NCI-H2107 treated with DMSO at 0.1 percent for 48 hours (cell line): ENCODE results near the gene NDUFB11.

Source experiments
- DNase-seq: peaks from one replicate; lab custom pipeline; 2025; ENCODE audit not compliant: unreplicated experiment; lab: John Stamatoyannopoulos, UW

Gene NDUFB11

GRCh38 chrX:47144626-47145394, at the start of gene NDUFB11, which contains the start of gene RBM10:
TSS of gene NDUFB11 (minus strand) at chrX:47144702. CDS start at chrX:47144679, 23 bp downstream.
TSS of gene RBM10 (plus strand) at chrX:47145221. CDS start at chrX:47147482, 2,261 bp downstream.
- peak; percentile 91 for DNase-seq

- DNase-seq, result peak; percentile 96
Observed at GRCh38 chrX:47193475-47194193, 49.1 kb upstream of the NDUFB11 start, which contains the start of gene UBA1. TSS of gene UBA1 (plus strand) at chrX:47193829. CDS start at chrX:47198803, 4,974 bp downstream.

- no peak for DNase-seq
Observed at GRCh38 chrX:47191806-47192401, 47.4 kb upstream of the NDUFB11 start.

GRCh38 chrX:47191331-47191730, 46.8 kb upstream of the NDUFB11 start:
- DNase-seq, result peak; percentile 44

- peak; percentile 88 for DNase-seq
Observed at GRCh38 chrX:47190445-47191269, 46.2 kb upstream of the NDUFB11 start.

- DNase-seq, result no peak
Observed at GRCh38 chrX:47189906-47190305, 45.4 kb upstream of the NDUFB11 start.

- no peak for DNase-seq
Observed at GRCh38 chrX:47187106-47187677, 42.7 kb upstream of the NDUFB11 start.

GRCh38 chrX:47186096-47186740, 41.7 kb upstream of the NDUFB11 start:
- DNase-seq, result no peak

GRCh38 chrX:47185241-47185640, 40.7 kb upstream of the NDUFB11 start:
- DNase-seq, result no peak

GRCh38 chrX:47184486-47184885, 40.0 kb upstream of the NDUFB11 start:
- DNase-seq, result no peak

- no peak for DNase-seq
Observed at GRCh38 chrX:47182106-47182700, 37.7 kb upstream of the NDUFB11 start.

- DNase-seq, result no peak
Observed at GRCh38 chrX:47181301-47181700, 36.8 kb upstream of the NDUFB11 start.

GRCh38 chrX:47180346-47180745, 35.8 kb upstream of the NDUFB11 start:
- DNase-seq, result no peak

GRCh38 chrX:47179928-47180255, 35.4 kb upstream of the NDUFB11 start:
- no peak for DNase-seq

GRCh38 chrX:47179221-47179927, 34.9 kb upstream of the NDUFB11 start:
- DNase-seq, result no peak

- no peak for DNase-seq
Observed at GRCh38 chrX:47178337-47178736, 33.8 kb upstream of the NDUFB11 start.

- no peak for DNase-seq
Observed at GRCh38 chrX:47177079-47177478, 32.6 kb upstream of the NDUFB11 start.

GRCh38 chrX:47176101-47176740, 31.7 kb upstream of the NDUFB11 start:
- no peak for DNase-seq

GRCh38 chrX:47175588-47175980, 31.1 kb upstream of the NDUFB11 start:
- DNase-seq, result no peak
